Parathyroid adenoma (tissue), 2 donors: Measurements from ENCODE around the gene ATP2B2.
"Not testable (repeated sequence)": the region's sequence is repeated elsewhere in the genome, so short reads cannot be mapped to it uniquely, and the experiment has no call there.

Experiments used
- H2AFZ ChIP-seq: fragments of 300-600 bp; sonication (generic); one replicate; pipeline ENCODE4 v1.7.0; 2017; ENCODE audit warnings: antibody characterized with exemption, mild to moderate bottlenecking
- H3K27ac ChIP-seq: fragments of 300-600 bp; sonication (generic); one replicate; pipeline ENCODE4 v1.7.0; 2017
- H3K27me3 ChIP-seq: fragments of 300-600 bp; sonication (generic); one replicate; pipeline ENCODE4 v1.7.0; 2017; ENCODE audit warnings: low read length; ENCODE audit not compliant: control insufficient read depth, insufficient read depth
- H3K36me3 ChIP-seq: fragments of 300-600 bp; sonication (generic); one replicate; pipeline ENCODE4 v1.7.0; 2017; ENCODE audit warnings: low read length; ENCODE audit not compliant: control insufficient read depth, insufficient read depth
- H3K4me1 ChIP-seq: fragments of 300-600 bp; sonication (generic); one replicate; pipeline ENCODE4 v1.7.0; 2017; ENCODE audit warnings: control low read depth
- H3K4me2 ChIP-seq: fragments of 300-600 bp; sonication (generic); one replicate; pipeline ENCODE4 v1.7.0; 2017; ENCODE audit warnings: low read length
- H3K4me3 ChIP-seq: fragments of 300-600 bp; sonication (generic); one replicate; pipeline ENCODE4 v1.7.0; 2017; ENCODE audit warnings: low read depth, low read length
- H3K79me2 ChIP-seq: fragments of 300-600 bp; sonication (generic); one replicate; pipeline ENCODE4 v1.7.0; 2017; ENCODE audit warnings: control low read depth
- H3K9ac ChIP-seq: fragments of 300-600 bp; sonication (generic); one replicate; pipeline ENCODE4 v1.7.0; 2017; ENCODE audit warnings: mild to moderate bottlenecking
- H3K9me3 ChIP-seq: fragments of 300-600 bp; sonication (generic); one replicate; pipeline ENCODE4 v1.7.0; 2017; ENCODE audit warnings: low read length; ENCODE audit not compliant: control insufficient read depth
- TF ChIP-seq, protein P1 (sequence below): fragments of 300-600 bp; sonication (generic); IDR thresholded peaks from one replicate; pipeline ENCODE4 v1.7.0; 2017; ENCODE audit warnings: antibody characterized with exemption, mild to moderate bottlenecking
- donor health status: primary hyperparathyroidism.

Gene ATP2B2

GRCh38 chr3:10382892-10383849 lies 122.2 kb downstream of the ATP2B2 start:
- H3K9ac ChIP-seq: no peak overlapping the region
- TF ChIP-seq, protein P1, sequence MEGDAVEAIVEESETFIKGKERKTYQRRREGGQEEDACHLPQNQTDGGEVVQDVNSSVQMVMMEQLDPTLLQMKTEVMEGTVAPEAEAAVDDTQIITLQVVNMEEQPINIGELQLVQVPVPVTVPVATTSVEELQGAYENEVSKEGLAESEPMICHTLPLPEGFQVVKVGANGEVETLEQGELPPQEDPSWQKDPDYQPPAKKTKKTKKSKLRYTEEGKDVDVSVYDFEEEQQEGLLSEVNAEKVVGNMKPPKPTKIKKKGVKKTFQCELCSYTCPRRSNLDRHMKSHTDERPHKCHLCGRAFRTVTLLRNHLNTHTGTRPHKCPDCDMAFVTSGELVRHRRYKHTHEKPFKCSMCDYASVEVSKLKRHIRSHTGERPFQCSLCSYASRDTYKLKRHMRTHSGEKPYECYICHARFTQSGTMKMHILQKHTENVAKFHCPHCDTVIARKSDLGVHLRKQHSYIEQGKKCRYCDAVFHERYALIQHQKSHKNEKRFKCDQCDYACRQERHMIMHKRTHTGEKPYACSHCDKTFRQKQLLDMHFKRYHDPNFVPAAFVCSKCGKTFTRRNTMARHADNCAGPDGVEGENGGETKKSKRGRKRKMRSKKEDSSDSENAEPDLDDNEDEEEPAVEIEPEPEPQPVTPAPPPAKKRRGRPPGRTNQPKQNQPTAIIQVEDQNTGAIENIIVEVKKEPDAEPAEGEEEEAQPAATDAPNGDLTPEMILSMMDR: no peak
- H3K9me3 ChIP-seq: no peaks in the 10 kb centered on the region
- no peak overlapping the region for H3K4me3 ChIP-seq
- H2AFZ ChIP-seq: no peak overlapping the region
- H3K4me2 ChIP-seq: no peak overlapping the region
- no peak overlapping the region for H3K27ac ChIP-seq
- no peaks in the 10 kb centered on the region for H3K27me3 ChIP-seq
- H3K36me3 ChIP-seq: no peaks in the 10 kb centered on the region
- no peaks in the 10 kb centered on the region for H3K79me2 ChIP-seq
- no peaks in the 10 kb centered on the region for H3K4me1 ChIP-seq

DNA sequence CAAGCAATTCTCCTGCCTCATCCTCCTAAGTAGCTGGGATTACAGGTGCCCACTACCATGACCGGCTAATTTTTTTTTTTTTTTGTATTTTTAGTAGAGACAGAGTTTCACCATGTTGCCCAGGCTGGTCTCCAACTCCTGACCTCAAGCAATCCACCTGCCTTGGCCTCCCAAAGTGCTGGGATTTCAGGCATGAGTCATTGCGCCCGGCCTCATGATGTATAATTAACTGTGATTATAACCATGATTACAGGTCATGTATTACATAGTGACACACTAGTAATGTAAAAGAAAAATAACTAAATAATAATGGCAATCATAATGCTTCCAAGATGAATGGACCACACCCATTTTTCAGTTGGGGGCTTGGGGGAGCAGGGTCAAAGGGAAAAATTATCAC lies 122.9 kb downstream of the ATP2B2 start:
- H3K4me1 ChIP-seq, H3K9me3 ChIP-seq, H2AFZ ChIP-seq, H3K9ac ChIP-seq, H3K27me3 ChIP-seq, H3K36me3 ChIP-seq, H3K4me3 ChIP-seq, H3K4me2 ChIP-seq, H3K79me2 ChIP-seq, H3K27ac ChIP-seq: not testable (repeated sequence)

GRCh38 chr3:10381336-10381735 lies 124.0 kb downstream of the ATP2B2 start:
- Histone ChIP-seq H3K4me2 (no peak overlapping the region), H3K4me1 (no peaks in the 10 kb centered on the region), H3K9me3 (no peaks in the 10 kb centered on the region), H3K4me3 (no peak overlapping the region), H3K27ac (no peak overlapping the region), H3K36me3 (no peaks in the 10 kb centered on the region), H3K27me3 (no peaks in the 10 kb centered on the region), H2AFZ (no peak overlapping the region), H3K9ac (no peak overlapping the region), H3K79me2 (no peaks in the 10 kb centered on the region)
- TF ChIP-seq, protein P1: no peak

GRCh38 chr3:10380906-10381305 lies 124.5 kb downstream of the ATP2B2 start:
- Histone ChIP-seq H2AFZ (no peak overlapping the region), H3K36me3 (no peaks in the 10 kb centered on the region), H3K4me3 (no peak overlapping the region), H3K4me2 (no peak overlapping the region), H3K9me3 (no peaks in the 10 kb centered on the region), H3K27me3 (no peaks in the 10 kb centered on the region), H3K9ac (no peak overlapping the region), H3K4me1 (no peaks in the 10 kb centered on the region), H3K79me2 (no peaks in the 10 kb centered on the region), H3K27ac (no peak overlapping the region)
- TF ChIP-seq, protein P1: no peak

GRCh38 chr3:10379961-10380360 lies 125.4 kb downstream of the ATP2B2 start:
- no peak overlapping the region for H3K4me2 ChIP-seq
- H3K9ac ChIP-seq: no peak overlapping the region
- no peaks in the 10 kb centered on the region for H3K27me3 ChIP-seq
- no peaks in the 10 kb centered on the region for H3K36me3 ChIP-seq
- no peak overlapping the region for H2AFZ ChIP-seq
- no peaks in the 10 kb centered on the region for H3K79me2 ChIP-seq
- TF ChIP-seq, protein P1: no peak
- no peaks in the 10 kb centered on the region for H3K4me1 ChIP-seq
- H3K27ac ChIP-seq: no peak overlapping the region
- H3K9me3 ChIP-seq: no peaks in the 10 kb centered on the region
- no peak overlapping the region for H3K4me3 ChIP-seq
